NOMO-1 (cell line): ENCODE data around the gene PCID2.
A peak's percentile ranks its signal among the peaks of the same experiment; 100 is the strongest.
"Not testable (repeated sequence)": the region's sequence is repeated elsewhere in the genome, so short reads cannot be mapped to it uniquely, and the experiment has no call there.

Experiments used
- DNase-seq, 2 experiments: peaks; one replicate each; lab custom pipeline; 2025; ENCODE audit not compliant: unreplicated experiment in 2 of 2; lab: John Stamatoyannopoulos, UW

PCID2 gene

DNA sequence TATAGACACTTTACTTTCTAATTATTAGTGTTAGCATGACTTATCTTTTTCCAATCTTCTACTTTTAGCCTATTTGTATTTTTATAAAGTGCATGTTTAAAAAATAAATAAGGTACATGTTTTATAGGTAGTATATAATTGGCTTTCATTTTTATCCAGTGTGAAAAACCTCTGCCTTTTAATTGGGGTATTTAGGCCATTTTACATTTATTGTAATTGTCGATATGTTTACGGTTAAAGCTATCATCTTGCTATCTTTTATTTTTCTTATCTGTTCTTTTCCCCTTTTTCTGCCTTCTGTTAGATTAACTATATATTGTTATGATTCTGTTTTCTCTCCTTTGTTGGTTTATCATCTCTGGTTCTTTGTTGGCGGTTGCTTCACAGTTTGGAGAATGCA is 40.9 kb downstream of the PCID2 start:
- no peak for DNase-seq

- no peak for DNase-seq
Observed at GRCh38 chr13:113167155-113167554, 41.3 kb downstream of the PCID2 start.

DNA sequence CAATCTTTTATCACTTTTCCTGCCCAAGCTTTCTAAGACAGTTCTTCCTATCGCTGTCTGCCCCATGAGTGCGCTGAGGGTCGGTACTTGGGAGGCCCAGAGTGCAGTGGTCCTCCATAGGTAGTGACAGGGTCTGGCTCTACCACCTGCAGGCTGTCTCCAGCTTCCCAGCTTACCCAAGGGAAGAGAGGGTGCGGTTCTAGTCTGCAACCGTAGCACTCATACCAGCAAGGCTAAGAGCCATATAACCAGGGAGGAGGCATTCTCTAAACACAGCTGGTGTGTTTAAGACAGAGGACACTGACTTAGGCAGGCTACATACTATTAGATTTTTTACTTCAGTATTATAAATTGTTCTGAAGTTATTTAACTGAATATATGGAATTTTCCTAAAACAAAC is 41.8 kb downstream of the PCID2 start:
- DNase-seq: no peak

DNA sequence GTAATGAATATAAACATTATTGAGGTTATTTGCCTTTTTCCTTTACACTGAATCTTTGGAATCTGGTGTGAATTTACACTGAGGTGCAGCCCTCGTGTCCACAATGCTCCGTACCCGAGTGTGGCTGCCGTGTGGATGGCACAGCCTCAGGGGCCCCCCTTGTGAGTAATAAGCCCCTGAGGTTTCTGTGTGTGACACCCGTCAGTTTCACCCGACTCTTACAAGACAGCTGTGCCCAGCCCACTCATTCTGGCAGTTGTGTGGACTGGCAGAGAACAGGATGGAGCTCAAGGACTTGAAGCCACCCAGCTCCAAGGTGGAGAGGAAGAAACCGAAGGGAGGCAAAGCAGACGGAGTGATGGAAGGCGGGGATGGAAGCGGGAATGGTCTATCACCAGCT is 42.2 kb downstream of the PCID2 start:
- DNase-seq: no peak

GRCh38 chr13:113164492-113164891 is 44.0 kb downstream of the PCID2 start:
- no peak for DNase-seq

DNA sequence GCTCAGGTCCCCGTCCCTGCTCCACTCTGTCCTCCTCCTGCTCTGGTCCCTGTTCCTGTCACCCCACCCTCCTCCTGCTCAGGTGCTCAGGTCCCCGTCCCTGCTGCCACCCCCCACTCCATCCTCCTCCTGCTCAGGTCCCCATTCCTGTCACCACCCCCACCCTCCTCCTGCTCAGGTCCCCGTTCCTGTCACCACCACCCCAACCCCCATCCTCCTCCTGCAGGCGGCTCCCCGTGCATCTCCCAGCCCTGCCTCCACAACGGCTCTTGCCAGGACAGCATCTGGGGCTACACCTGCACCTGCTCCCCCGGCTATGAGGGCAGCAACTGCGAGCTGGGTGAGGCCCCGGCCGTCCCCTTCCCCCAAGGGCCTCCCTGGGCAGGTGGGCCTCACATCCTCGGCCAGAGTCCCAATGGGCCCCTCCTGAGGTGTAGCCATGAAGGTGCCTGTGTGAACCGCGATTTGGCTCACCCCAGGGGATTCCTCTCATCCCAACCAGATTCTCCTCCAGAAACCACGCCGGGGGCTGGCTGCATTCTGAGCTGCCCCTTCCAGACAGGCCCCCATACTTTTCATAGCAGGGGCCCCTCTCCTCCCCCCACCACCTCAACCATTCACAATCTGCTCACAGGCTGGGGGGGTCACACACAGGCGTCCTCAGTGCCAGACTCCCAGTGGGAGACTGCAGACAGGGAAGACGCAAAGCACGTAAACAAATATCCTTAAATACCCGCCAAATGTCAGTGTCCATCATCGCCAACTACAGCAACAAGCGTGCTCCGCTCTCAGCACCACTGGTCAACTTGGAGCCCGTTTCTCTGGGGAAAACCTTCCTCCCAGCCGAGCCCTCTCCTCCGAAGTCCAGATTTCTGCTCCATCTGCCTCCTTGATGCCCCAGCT is 45.4 kb downstream of the PCID2 start:
- DNase-seq: no peak

- DNase-seq: not testable (repeated sequence)
Observed at GRCh38 chr13:113161975-113162374, 46.5 kb downstream of the PCID2 start.

- DNase-seq: no peak
Observed at GRCh38 chr13:113161433-113161832, 47.0 kb downstream of the PCID2 start.

DNA sequence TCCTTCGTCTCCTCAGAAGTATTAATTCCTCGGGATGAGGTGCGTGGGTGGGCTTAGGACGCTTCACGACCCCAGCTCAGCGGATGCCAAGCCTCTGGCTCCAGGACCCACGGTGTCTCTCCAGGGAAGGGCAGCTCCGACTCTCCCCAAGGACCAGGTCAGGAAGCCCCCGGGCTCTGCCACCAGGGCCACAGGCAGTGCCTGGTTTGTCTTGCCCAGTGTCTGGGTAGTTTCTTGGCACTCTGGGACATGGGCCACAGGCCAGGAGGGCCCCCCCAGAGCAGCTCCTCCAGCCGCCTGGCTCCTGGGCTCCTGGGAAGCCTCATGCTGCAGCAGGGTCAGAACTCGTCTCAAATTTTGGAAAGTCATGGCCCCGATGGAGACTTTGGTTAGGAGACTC is 47.5 kb downstream of the PCID2 start:
- no peak for DNase-seq

- no peak for DNase-seq
Observed at GRCh38 chr13:113159701-113160100, 48.8 kb downstream of the PCID2 start.

DNA sequence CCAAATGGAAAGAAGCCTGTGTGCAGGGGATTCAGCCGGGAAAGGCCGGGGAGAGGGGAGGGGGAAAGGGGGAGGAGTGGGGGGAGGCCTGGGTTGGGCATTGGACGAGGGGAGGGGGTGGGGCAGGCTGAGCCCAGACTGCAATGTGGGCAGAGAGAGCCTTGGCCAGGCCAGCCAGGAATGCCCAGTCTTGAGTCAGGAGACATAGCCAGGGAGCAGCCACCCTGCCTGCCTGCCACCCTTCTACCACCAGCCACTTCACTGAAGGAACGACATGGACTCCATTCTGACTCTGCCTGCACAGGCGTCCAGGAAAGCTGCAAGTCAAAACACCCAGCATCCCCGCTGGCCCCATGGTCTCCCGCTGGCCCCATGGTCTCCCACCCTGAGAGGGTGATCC is 49.5 kb downstream of the PCID2 start:
- DNase-seq: no peak

- no peak for DNase-seq
Observed at GRCh38 chr13:113157929-113158747, 50.3 kb downstream of the PCID2 start, which contains the start of gene PROZ. PROZ (plus strand) TSS chr13:113158648; CDS start chr13:113158661, 13 bp downstream.

DNA sequence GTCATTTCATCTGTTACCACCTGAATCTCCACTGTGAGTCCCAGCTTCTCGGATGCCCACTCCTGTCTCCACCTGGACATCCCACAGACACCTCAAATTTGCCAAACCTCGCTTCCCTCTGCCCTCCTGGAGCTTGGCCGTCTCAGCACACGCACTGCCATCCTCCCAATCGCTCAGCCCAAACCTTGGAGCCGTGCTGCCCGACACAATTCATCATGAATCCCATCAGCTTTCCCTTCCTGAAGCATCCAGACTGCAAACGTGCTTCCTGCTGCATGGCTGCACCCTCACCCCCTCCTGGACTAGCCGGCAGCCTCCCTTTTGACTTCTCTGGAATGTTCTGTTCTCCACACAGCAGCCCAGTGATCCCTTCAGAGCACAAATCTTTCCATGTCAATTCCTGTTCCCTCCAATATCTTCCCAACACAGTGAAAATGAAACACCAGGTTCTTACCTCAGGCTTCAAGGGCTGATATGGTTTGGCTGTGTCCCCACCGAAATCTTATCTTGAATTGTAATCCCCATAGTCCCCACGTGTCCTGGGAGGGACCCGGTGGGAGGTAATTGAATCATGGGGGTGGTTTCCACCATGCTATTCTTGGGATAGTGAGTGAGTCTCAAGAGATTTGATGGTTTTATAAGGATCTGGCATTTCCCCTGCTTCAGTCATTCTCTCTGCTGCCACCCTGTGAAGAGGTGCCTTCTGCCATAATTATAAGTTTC is 51.1 kb downstream of the PCID2 start:
- DNase-seq: no peak

GRCh38 chr13:113155982-113156655 is 52.4 kb downstream of the PCID2 start:
- DNase-seq: no peak

GRCh38 chr13:113155201-113155600 is 53.3 kb downstream of the PCID2 start:
- DNase-seq: peak in 1 of 2 experiments; percentile 2

- DNase-seq: peak; percentile 22 to 58
Observed at GRCh38 chr13:113153810-113154748, 54.4 kb downstream of the PCID2 start.

DNA sequence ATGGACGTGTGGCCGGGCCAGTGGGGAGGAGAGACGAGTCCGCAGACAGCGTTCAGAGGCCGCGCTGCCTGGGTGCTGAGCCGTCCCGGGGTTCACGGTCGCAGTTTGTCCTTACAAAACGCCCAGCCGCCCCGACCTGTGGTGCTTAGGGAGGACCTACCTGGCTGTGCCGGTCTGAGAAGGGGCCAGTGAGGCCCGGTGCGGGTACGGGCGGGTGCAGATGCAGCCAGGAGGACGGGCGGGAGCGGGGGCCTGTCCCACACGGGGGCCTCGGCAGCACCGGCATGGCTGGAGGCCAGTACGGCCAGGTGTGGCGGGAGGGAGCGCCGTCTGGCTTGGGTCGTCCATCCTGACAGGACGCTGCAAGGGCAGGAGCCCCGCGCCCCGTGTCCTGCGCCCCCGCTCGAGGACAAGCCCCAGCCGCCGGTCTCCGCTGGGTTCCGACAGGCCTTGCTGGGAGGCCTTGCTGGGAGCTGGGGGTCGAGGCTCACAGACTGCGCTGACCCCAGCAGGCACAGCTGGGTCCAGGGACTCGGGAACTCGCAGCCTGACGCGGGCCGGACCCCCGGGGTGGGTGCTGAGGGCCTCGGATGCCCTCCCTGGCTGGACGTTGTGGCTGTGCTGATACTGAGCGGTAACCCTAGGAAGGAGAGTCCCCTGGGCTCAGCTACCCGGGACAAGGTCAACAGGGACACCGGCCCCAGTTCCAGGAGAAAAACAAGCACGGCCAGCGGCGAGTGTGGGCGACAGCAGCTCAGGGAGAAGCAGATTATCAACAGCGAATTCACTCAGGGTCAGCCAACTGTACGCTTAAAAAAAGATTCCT is 55.3 kb downstream of the PCID2 start:
- no peak for DNase-seq

DNA sequence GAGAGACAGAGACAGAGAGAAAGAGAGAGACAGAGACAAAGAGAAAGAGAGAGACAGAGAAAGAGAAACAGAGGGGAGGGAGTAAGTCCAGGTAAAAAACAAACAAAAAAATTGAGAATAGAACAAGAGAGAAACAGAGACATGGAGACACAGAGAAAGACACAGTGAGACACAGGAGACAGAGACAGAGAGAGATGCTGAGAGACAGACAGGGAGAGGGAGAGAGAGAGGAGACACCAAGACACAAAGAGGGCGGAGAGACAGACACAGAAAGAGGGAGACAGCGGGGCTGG is 55.8 kb downstream of the PCID2 start:
- DNase-seq: no peak
